GM12891 (cell line): Measurements from ENCODE around the gene ELMO1.

Experiments used
- POLR2A ChIP-seq: IDR thresholded peaks from 2 replicates; pipeline ENCODE4 v1.6.1; 2011; ENCODE audit warnings: low read depth, low read length, control low read depth
- POLR2AphosphoS5 ChIP-seq: IDR thresholded peaks from 2 replicates; pipeline ENCODE4 v1.6.1; 2011; ENCODE audit warnings: low read depth, low read length, control low read depth

DNA sequence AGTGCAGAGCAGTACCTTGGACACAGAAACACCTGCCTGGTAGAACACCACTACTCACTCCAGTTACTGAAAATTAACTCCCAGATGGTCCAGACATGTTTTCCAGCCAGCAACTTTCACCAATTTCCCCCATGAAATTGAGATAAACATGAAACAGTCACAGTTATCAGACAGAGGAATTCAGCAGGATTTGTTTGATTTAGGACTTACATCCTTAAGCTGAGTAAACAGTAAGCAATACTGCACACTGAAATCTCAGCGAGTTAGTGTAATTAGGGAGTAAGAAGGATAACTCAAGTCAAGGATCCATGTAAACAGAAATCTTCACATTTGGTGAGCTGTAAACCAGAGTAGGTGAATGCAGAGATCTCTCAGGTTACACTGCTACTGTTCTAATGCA lies 353.5 kb downstream of the ELMO1 start:
- TF ChIP-seq POLR2A (no peak), POLR2AphosphoS5 (no peak)
